ENCODE results near the gene LIPC.

The LIPC gene

GRCh38 chr15:58473724-58474123 is 41.9 kb downstream of the LIPC start:
- no peak for DNase-seq

GRCh38 chr15:58474741-58475323 is 43.0 kb downstream of the LIPC start:
- no peak for DNase-seq

- DNase-seq: peak in 11 of 51 donors; percentile 10 to 44 (median 17)
Measured at GRCh38 chr15:58475573-58476524, 44.1 kb downstream of the LIPC start.

- no peak for DNase-seq
Measured at GRCh38 chr15:58476525-58477162, 44.9 kb downstream of the LIPC start.

- peak in 1 of 51 donors; percentile 20 for DNase-seq
Measured at GRCh38 chr15:58477170-58477569, 45.4 kb downstream of the LIPC start.

- DNase-seq: no peak
Measured at GRCh38 chr15:58478035-58478434, 46.2 kb downstream of the LIPC start.

- no peak for DNase-seq
Measured at GRCh38 chr15:58478579-58478978, 46.8 kb downstream of the LIPC start.

GRCh38 chr15:58479941-58480340 is 48.1 kb downstream of the LIPC start:
- DNase-seq: no peak

- no peak for DNase-seq
Measured at GRCh38 chr15:58483376-58483775, 51.6 kb downstream of the LIPC start.

GRCh38 chr15:58484791-58485600 is 53.2 kb downstream of the LIPC start:
- no peak for DNase-seq

- DNase-seq: no peak
Measured at GRCh38 chr15:58486062-58486461, 54.3 kb downstream of the LIPC start.

- DNase-seq: no peak
Measured at GRCh38 chr15:58486564-58486963, 54.8 kb downstream of the LIPC start.

- no peak for DNase-seq
Measured at GRCh38 chr15:58487041-58487723, 55.4 kb downstream of the LIPC start.

- no peak for DNase-seq
Measured at GRCh38 chr15:58487724-58488120, 55.9 kb downstream of the LIPC start.

- no peak for DNase-seq
Measured at GRCh38 chr15:58489289-58490085, 57.7 kb downstream of the LIPC start.

GRCh38 chr15:58490086-58490887 is 58.5 kb downstream of the LIPC start:
- peak in 5 of 51 donors; percentile 9 to 48 (median 26) for DNase-seq

GRCh38 chr15:58490888-58491473 is 59.2 kb downstream of the LIPC start:
- DNase-seq: no peak

- no peak for DNase-seq
Measured at GRCh38 chr15:58491499-58492202, 59.9 kb downstream of the LIPC start.

All from hypothalamus (tissue), 51 donors.